A673 (cell line): Measurements from ENCODE around the gene CTTNBP2. TPM values are rescaled to one million over a fixed set of nuclear protein-coding genes. Genes with fewer than 3 reads are reported as not detected.
A peak's percentile ranks its signal among the peaks of the same experiment; 100 is the strongest.

Experiments used
- Bru-seq: library from RNA; stranded (reverse); fragments of 400-500 nt; gene quantifications from one replicate; lab custom pipeline; 2021; lab: Mats Ljungman, UMichigan
- BruChase-seq, 2 experiments: library from RNA; stranded (reverse); fragments of 400-500 nt; gene quantifications; one replicate each; lab custom pipeline; 2021; lab: Mats Ljungman, UMichigan
- BruUV-seq: library from RNA; stranded (reverse); fragments of 400-500 nt; replicated peaks from 2 replicates; lab custom pipeline; 2021; lab: Mats Ljungman, UMichigan
- CTCF ChIA-PET: fragments of 300-600 bp; sonication (Branson Sonifier 250); formaldehyde crosslinking; loops from one replicate; lab custom pipeline; 2022; ENCODE audit warnings: antibody characterized with exemption; lab: Charles Lee
- POLR2A ChIA-PET: fragments of 300-600 bp; sonication (Branson Sonifier 250); formaldehyde crosslinking; loops from one replicate; lab custom pipeline; 2022; ENCODE audit warnings: antibody characterized with exemption; ENCODE audit not compliant: low non-redundant PET; lab: Charles Lee
- DNase-seq: peaks from one replicate; pipeline ENCODE4 v3.0.0-alpha.2; 2015; ENCODE audit warnings: low spot score
- H3K27ac ChIP-seq: fragments of 200-600 bp; sonication (generic); 2 replicates; pipeline ENCODE4 v1.5.1; 2016; ENCODE audit warnings: mixed run types, low read depth, mild to moderate bottlenecking, mixed read lengths, antibody characterized with exemption, low read length; ENCODE audit not compliant: poor library complexity, severe bottlenecking
- H3K27me3 ChIP-seq: fragments of 200-600 bp; sonication (generic); replicated peaks from 2 replicates; pipeline ENCODE4 v1.6.1; 2017; ENCODE audit warnings: mixed run types, low read depth, mild to moderate bottlenecking, mixed read lengths, antibody characterized with exemption, low read length; ENCODE audit not compliant: insufficient read depth, poor library complexity
- H3K36me3 ChIP-seq: fragments of 200-600 bp; sonication (generic); 2 replicates; pipeline ENCODE4 v1.6.1; 2016; ENCODE audit warnings: mixed run types, mild to moderate bottlenecking, mixed read lengths, antibody characterized with exemption, low read length; ENCODE audit not compliant: insufficient read depth, poor library complexity, severe bottlenecking
- H3K4me1 ChIP-seq: fragments of 200-600 bp; sonication (generic); 2 replicates; pipeline ENCODE4 v1.6.1; 2017; ENCODE audit warnings: mixed run types, mild to moderate bottlenecking, mixed read lengths, antibody characterized with exemption, low read length; ENCODE audit not compliant: insufficient read depth, poor library complexity, severe bottlenecking
- H3K4me3 ChIP-seq: fragments of 200-600 bp; sonication (generic); 2 replicates; pipeline ENCODE4 v1.5.1; 2016; ENCODE audit warnings: low read depth, mixed run types, mild to moderate bottlenecking, mixed read lengths, low read length; ENCODE audit not compliant: poor library complexity, severe bottlenecking
- H3K9me3 ChIP-seq: fragments of 200-600 bp; sonication (generic); 2 replicates; pipeline ENCODE4 v1.6.1; 2016; ENCODE audit warnings: mixed run types, low read depth, mild to moderate bottlenecking, mixed read lengths, antibody characterized with exemption, low read length; ENCODE audit not compliant: poor library complexity, severe bottlenecking
- EZH2 ChIP-seq: fragments of 200-600 bp; sonication (generic); IDR thresholded peaks from 2 replicates; pipeline ENCODE4 v1.6.1; 2017; ENCODE audit warnings: borderline replicate concordance, low read depth, mild to moderate bottlenecking, mixed read lengths, antibody characterized with exemption, low read length; ENCODE audit not compliant: poor library complexity, severe bottlenecking
- intact Hi-C: fragments of 100-400 bp; cut with micrococcal nuclease; formaldehyde crosslinking; loops from one replicate; pipeline ENCODE4 v1.10.0; 2022; ENCODE audit not compliant: unreplicated experiment
- long read RNA-seq: library from polyadenylated mRNA; stranded (forward); transcript quantifications from one replicate; pipeline ENCODE4 v2.0.0, GENCODE V29; 2022
- total RNA-seq: library from RNA; stranded (reverse); gene quantifications from 2 replicates; pipeline ENCODE4 v1.2.3, GENCODE V29; 2021
- TF ChIP-seq, protein P1 (sequence below): fragments of 300-800, 200-600 bp; sonication (generic); conservative IDR thresholded peaks from 2 replicates; pipeline ENCODE4 v1.5.1; 2017; ENCODE audit warnings: low read depth, mild to moderate bottlenecking, antibody characterized with exemption, low read length, moderate library complexity, mixed read lengths

CTTNBP2 gene, protein sequence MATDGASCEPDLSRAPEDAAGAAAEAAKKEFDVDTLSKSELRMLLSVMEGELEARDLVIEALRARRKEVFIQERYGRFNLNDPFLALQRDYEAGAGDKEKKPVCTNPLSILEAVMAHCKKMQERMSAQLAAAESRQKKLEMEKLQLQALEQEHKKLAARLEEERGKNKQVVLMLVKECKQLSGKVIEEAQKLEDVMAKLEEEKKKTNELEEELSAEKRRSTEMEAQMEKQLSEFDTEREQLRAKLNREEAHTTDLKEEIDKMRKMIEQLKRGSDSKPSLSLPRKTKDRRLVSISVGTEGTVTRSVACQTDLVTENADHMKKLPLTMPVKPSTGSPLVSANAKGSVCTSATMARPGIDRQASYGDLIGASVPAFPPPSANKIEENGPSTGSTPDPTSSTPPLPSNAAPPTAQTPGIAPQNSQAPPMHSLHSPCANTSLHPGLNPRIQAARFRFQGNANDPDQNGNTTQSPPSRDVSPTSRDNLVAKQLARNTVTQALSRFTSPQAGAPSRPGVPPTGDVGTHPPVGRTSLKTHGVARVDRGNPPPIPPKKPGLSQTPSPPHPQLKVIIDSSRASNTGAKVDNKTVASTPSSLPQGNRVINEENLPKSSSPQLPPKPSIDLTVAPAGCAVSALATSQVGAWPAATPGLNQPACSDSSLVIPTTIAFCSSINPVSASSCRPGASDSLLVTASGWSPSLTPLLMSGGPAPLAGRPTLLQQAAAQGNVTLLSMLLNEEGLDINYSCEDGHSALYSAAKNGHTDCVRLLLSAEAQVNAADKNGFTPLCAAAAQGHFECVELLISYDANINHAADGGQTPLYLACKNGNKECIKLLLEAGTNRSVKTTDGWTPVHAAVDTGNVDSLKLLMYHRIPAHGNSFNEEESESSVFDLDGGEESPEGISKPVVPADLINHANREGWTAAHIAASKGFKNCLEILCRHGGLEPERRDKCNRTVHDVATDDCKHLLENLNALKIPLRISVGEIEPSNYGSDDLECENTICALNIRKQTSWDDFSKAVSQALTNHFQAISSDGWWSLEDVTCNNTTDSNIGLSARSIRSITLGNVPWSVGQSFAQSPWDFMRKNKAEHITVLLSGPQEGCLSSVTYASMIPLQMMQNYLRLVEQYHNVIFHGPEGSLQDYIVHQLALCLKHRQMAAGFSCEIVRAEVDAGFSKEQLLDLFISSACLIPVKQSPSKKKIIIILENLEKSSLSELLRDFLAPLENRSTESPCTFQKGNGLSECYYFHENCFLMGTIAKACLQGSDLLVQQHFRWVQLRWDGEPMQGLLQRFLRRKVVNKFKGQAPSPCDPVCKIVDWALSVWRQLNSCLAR (N-terminal part only)
- 21.8 and 26.3 TPM in 2 replicates for total RNA-seq
- percentile 84 among the genes with signal in this experiment for Bru-seq, nascent RNA
- BruChase-seq, experiment 1, labeled RNA remaining after a 2-hour chase = percentile 76 among the genes with signal in this experiment
- percentile 58 among the genes with signal in this experiment for BruChase-seq, experiment 2, labeled RNA remaining after a 6-hour chase
- long read RNA-seq, full-length matches to known transcripts = 1 of 15 reads
- long read RNA-seq, partial matches to known transcripts = 1 of 15 reads
- long read RNA-seq, other reads (novel, unspliced or antisense) = 13 of 15 reads

- Histone ChIP-seq H3K27ac (peak within 1 kb of the TSS; percentile 85), H3K4me1 (peaks cover 59% of the 10 kb centered on the region), H3K9me3 (no peaks in the 10 kb centered on the region), H3K4me3 (peak within 1 kb of the TSS; percentile 85), H3K27me3 (no peaks in the 10 kb centered on the region), H3K36me3 (no peaks in the 10 kb centered on the region)
- ChIA-PET CTCF (interaction anchor here (0.6 kb wide), 1 partner anchor 237 kb away, joined by 6 read pairs; no protein-coding TSS in a partner anchor), POLR2A (interaction anchor here (0.6 kb wide), 1 partner anchor 20 kb away, joined by 3 read pairs; no protein-coding TSS in a partner anchor)
- BruUV-seq = no TSS peak
- intact Hi-C loops = loop anchor here (2.0 to 5.0 kb wide), 2 partner anchors 99 to 123 kb away; no protein-coding TSS in a partner anchor
- TF ChIP-seq EZH2 = no peak
- TF ChIP-seq, protein P1, sequence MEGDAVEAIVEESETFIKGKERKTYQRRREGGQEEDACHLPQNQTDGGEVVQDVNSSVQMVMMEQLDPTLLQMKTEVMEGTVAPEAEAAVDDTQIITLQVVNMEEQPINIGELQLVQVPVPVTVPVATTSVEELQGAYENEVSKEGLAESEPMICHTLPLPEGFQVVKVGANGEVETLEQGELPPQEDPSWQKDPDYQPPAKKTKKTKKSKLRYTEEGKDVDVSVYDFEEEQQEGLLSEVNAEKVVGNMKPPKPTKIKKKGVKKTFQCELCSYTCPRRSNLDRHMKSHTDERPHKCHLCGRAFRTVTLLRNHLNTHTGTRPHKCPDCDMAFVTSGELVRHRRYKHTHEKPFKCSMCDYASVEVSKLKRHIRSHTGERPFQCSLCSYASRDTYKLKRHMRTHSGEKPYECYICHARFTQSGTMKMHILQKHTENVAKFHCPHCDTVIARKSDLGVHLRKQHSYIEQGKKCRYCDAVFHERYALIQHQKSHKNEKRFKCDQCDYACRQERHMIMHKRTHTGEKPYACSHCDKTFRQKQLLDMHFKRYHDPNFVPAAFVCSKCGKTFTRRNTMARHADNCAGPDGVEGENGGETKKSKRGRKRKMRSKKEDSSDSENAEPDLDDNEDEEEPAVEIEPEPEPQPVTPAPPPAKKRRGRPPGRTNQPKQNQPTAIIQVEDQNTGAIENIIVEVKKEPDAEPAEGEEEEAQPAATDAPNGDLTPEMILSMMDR = peak; percentile 16; the same call in 1 of the 2 replicates
- DNase-seq = peak; percentile 65
Measured at GRCh38 chr7:117873310-117874190, at the start of gene CTTNBP2. Gene CTTNBP2, minus strand, starts transcription at chr7:117873441. Its CDS starts 26 bp downstream, at chr7:117873415.

DNA sequence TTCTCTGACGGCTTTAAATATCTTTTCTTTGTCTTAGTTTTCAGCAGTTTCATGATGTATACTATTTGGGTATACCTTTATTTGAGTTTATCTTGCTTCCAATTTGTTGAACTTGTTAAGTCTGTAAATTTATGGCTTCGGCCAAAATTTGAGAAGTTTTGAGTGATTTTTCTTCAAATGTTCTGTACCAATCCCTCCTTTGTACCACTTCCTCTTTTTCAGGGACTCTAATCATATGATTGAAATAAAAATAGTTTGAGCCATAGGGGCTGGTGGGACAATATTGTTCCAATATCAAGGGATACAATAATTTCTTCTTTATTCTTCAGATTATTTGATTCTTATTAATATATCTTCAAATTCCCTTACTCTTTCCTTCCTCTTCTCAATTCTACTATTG lies 43.1 kb upstream of the CTTNBP2 start:
- CTCF ChIA-PET = no interaction called here
- intact Hi-C loops = no loop called here
- Histone ChIP-seq H3K4me3 (no peak overlapping the region), H3K9me3 (peaks cover 6% of the 10 kb centered on the region), H3K4me1 (no peaks in the 10 kb centered on the region), H3K27me3 (no peaks in the 10 kb centered on the region), H3K36me3 (no peaks in the 10 kb centered on the region), H3K27ac (no peak overlapping the region)
- POLR2A ChIA-PET = no interaction called here
- BruUV-seq = no TSS peak
- no peak for DNase-seq
- TF ChIP-seq, protein P1 = no peak
- TF ChIP-seq EZH2 = no peak
